ENCODE results near the gene FAM174B.

Gene FAM174B

GRCh38 chr15:92636908-92637481 lies 18.6 kb downstream of the FAM174B start:
- H3K36me3 ChIP-seq (ENCODE audit: control insufficient read depth, low read depth, low read length): no peaks in the 10 kb centered on the region
- H3K27me3 ChIP-seq (ENCODE audit: control insufficient read depth, insufficient read depth, low read length): no peaks in the 10 kb centered on the region
- H3K27ac ChIP-seq (ENCODE audit: low read length): no peak overlapping the region
- H3K4me1 ChIP-seq (ENCODE audit: control insufficient read depth, low read depth, low read length): peaks cover 19% of the 10 kb centered on the region
- no peak overlapping the region for H3K9ac ChIP-seq (ENCODE audit: low read length)
- no peak overlapping the region for H3K4me3 ChIP-seq (ENCODE audit: low read length)
- no peaks in the 10 kb centered on the region for H3K9me3 ChIP-seq (ENCODE audit: control insufficient read depth, low read depth, low read length)

GRCh38 chr15:92636401-92636907 lies 19.1 kb downstream of the FAM174B start:
- no peak overlapping the region for H3K27ac ChIP-seq (ENCODE audit: low read length)
- H3K4me3 ChIP-seq (ENCODE audit: low read length): no peak overlapping the region
- H3K9me3 ChIP-seq (ENCODE audit: control insufficient read depth, low read depth, low read length): no peaks in the 10 kb centered on the region
- peaks cover 19% of the 10 kb centered on the region for H3K4me1 ChIP-seq (ENCODE audit: control insufficient read depth, low read depth, low read length)
- H3K27me3 ChIP-seq (ENCODE audit: control insufficient read depth, insufficient read depth, low read length): no peaks in the 10 kb centered on the region
- H3K9ac ChIP-seq (ENCODE audit: low read length): no peak overlapping the region
- H3K36me3 ChIP-seq (ENCODE audit: control insufficient read depth, low read depth, low read length): no peaks in the 10 kb centered on the region

GRCh38 chr15:92634671-92635201 lies 20.8 kb downstream of the FAM174B start:
- Histone ChIP-seq H3K4me3 (ENCODE audit: low read length) (no peak overlapping the region), H3K4me1 (ENCODE audit: control insufficient read depth, low read depth, low read length) (peaks cover 19% of the 10 kb centered on the region), H3K27me3 (ENCODE audit: control insufficient read depth, insufficient read depth, low read length) (no peaks in the 10 kb centered on the region), H3K27ac (ENCODE audit: low read length) (no peak overlapping the region), H3K9me3 (ENCODE audit: control insufficient read depth, low read depth, low read length) (no peaks in the 10 kb centered on the region), H3K9ac (ENCODE audit: low read length) (no peak overlapping the region), H3K36me3 (ENCODE audit: control insufficient read depth, low read depth, low read length) (no peaks in the 10 kb centered on the region)

- H3K4me1 ChIP-seq (ENCODE audit: control insufficient read depth, low read depth, low read length): peaks cover 19% of the 10 kb centered on the region
- H3K27ac ChIP-seq (ENCODE audit: low read length): no peak overlapping the region
- peaks cover 3% of the 10 kb centered on the region for H3K36me3 ChIP-seq (ENCODE audit: control insufficient read depth, low read depth, low read length)
- no peak overlapping the region for H3K9ac ChIP-seq (ENCODE audit: low read length)
- no peak overlapping the region for H3K4me3 ChIP-seq (ENCODE audit: low read length)
- no peaks in the 10 kb centered on the region for H3K9me3 ChIP-seq (ENCODE audit: control insufficient read depth, low read depth, low read length)
- H3K27me3 ChIP-seq (ENCODE audit: control insufficient read depth, insufficient read depth, low read length): no peaks in the 10 kb centered on the region
Measured at GRCh38 chr15:92634060-92634459, 21.5 kb downstream of the FAM174B start.

GRCh38 chr15:92633418-92633817 lies 22.2 kb downstream of the FAM174B start:
- Histone ChIP-seq H3K4me3 (ENCODE audit: low read length) (no peak overlapping the region), H3K36me3 (ENCODE audit: control insufficient read depth, low read depth, low read length) (peaks cover 5% of the 10 kb centered on the region), H3K9me3 (ENCODE audit: control insufficient read depth, low read depth, low read length) (no peaks in the 10 kb centered on the region), H3K27me3 (ENCODE audit: control insufficient read depth, insufficient read depth, low read length) (no peaks in the 10 kb centered on the region), H3K9ac (ENCODE audit: low read length) (no peak overlapping the region), H3K4me1 (ENCODE audit: control insufficient read depth, low read depth, low read length) (peaks cover 19% of the 10 kb centered on the region), H3K27ac (ENCODE audit: low read length) (no peak overlapping the region)

GRCh38 chr15:92633001-92633400 lies 22.6 kb downstream of the FAM174B start:
- H3K27me3 ChIP-seq (ENCODE audit: control insufficient read depth, insufficient read depth, low read length): no peaks in the 10 kb centered on the region
- H3K36me3 ChIP-seq (ENCODE audit: control insufficient read depth, low read depth, low read length): peaks cover 5% of the 10 kb centered on the region
- peaks cover 15% of the 10 kb centered on the region for H3K4me1 ChIP-seq (ENCODE audit: control insufficient read depth, low read depth, low read length)
- no peak overlapping the region for H3K4me3 ChIP-seq (ENCODE audit: low read length)
- no peak overlapping the region for H3K9ac ChIP-seq (ENCODE audit: low read length)
- H3K9me3 ChIP-seq (ENCODE audit: control insufficient read depth, low read depth, low read length): no peaks in the 10 kb centered on the region
- no peak overlapping the region for H3K27ac ChIP-seq (ENCODE audit: low read length)

GRCh38 chr15:92631721-92632120 lies 23.9 kb downstream of the FAM174B start:
- H3K4me3 ChIP-seq (ENCODE audit: low read length): no peak overlapping the region
- H3K36me3 ChIP-seq (ENCODE audit: control insufficient read depth, low read depth, low read length): peaks cover 9% of the 10 kb centered on the region
- H3K27ac ChIP-seq (ENCODE audit: low read length): no peak overlapping the region
- no peaks in the 10 kb centered on the region for H3K27me3 ChIP-seq (ENCODE audit: control insufficient read depth, insufficient read depth, low read length)
- no peaks in the 10 kb centered on the region for H3K9me3 ChIP-seq (ENCODE audit: control insufficient read depth, low read depth, low read length)
- peaks cover 8% of the 10 kb centered on the region for H3K4me1 ChIP-seq (ENCODE audit: control insufficient read depth, low read depth, low read length)
- H3K9ac ChIP-seq (ENCODE audit: low read length): no peak overlapping the region

GRCh38 chr15:92629975-92630626 lies 25.5 kb downstream of the FAM174B start:
- Histone ChIP-seq H3K4me1 (ENCODE audit: control insufficient read depth, low read depth, low read length) (peaks cover 5% of the 10 kb centered on the region), H3K9ac (ENCODE audit: low read length) (no peak overlapping the region)

GRCh38 chr15:92629276-92629974 lies 26.1 kb downstream of the FAM174B start:
- Histone ChIP-seq H3K4me1 (ENCODE audit: control insufficient read depth, low read depth, low read length) (peaks cover 7% of the 10 kb centered on the region), H3K36me3 (ENCODE audit: control insufficient read depth, low read depth, low read length) (peaks cover 9% of the 10 kb centered on the region), H3K27me3 (ENCODE audit: control insufficient read depth, insufficient read depth, low read length) (no peaks in the 10 kb centered on the region), H3K27ac (ENCODE audit: low read length) (no peak overlapping the region), H3K9ac (ENCODE audit: low read length) (no peak overlapping the region), H3K4me3 (ENCODE audit: low read length) (no peak overlapping the region), H3K9me3 (ENCODE audit: control insufficient read depth, low read depth, low read length) (no peaks in the 10 kb centered on the region)

More at GRCh38 chr15:92629975-92630626, 25.5 kb downstream of the FAM174B start:
- H3K27ac ChIP-seq (ENCODE audit: low read length): no peak overlapping the region
- H3K36me3 ChIP-seq (ENCODE audit: control insufficient read depth, low read depth, low read length): peaks cover 9% of the 10 kb centered on the region
- H3K4me3 ChIP-seq (ENCODE audit: low read length): no peak overlapping the region
- H3K27me3 ChIP-seq (ENCODE audit: control insufficient read depth, insufficient read depth, low read length): no peaks in the 10 kb centered on the region
- H3K9me3 ChIP-seq (ENCODE audit: control insufficient read depth, low read depth, low read length): no peaks in the 10 kb centered on the region

- H3K9ac ChIP-seq (ENCODE audit: low read length): no peak overlapping the region
- H3K4me1 ChIP-seq (ENCODE audit: control insufficient read depth, low read depth, low read length): peaks cover 7% of the 10 kb centered on the region
- no peaks in the 10 kb centered on the region for H3K9me3 ChIP-seq (ENCODE audit: control insufficient read depth, low read depth, low read length)
- H3K36me3 ChIP-seq (ENCODE audit: control insufficient read depth, low read depth, low read length): peaks cover 9% of the 10 kb centered on the region
- no peak overlapping the region for H3K4me3 ChIP-seq (ENCODE audit: low read length)
- H3K27me3 ChIP-seq (ENCODE audit: control insufficient read depth, insufficient read depth, low read length): no peaks in the 10 kb centered on the region
- no peak overlapping the region for H3K27ac ChIP-seq (ENCODE audit: low read length)
Measured at GRCh38 chr15:92627014-92627413, 28.6 kb downstream of the FAM174B start.

- Histone ChIP-seq H3K27me3 (ENCODE audit: control insufficient read depth, insufficient read depth, low read length) (no peaks in the 10 kb centered on the region), H3K36me3 (ENCODE audit: control insufficient read depth, low read depth, low read length) (peaks cover 9% of the 10 kb centered on the region), H3K9me3 (ENCODE audit: control insufficient read depth, low read depth, low read length) (no peaks in the 10 kb centered on the region), H3K4me1 (ENCODE audit: control insufficient read depth, low read depth, low read length) (peaks cover 7% of the 10 kb centered on the region), H3K9ac (ENCODE audit: low read length) (no peak overlapping the region), H3K4me3 (ENCODE audit: low read length) (no peak overlapping the region), H3K27ac (ENCODE audit: low read length) (no peak overlapping the region)
Measured at GRCh38 chr15:92625251-92625980, 30.2 kb downstream of the FAM174B start.

All from iPS-18a (cell line).